Right ventricle myocardium inferior (tissue), 1 donor: Measurements from ENCODE around the gene NF2. TPM values are rescaled to one million over a fixed set of nuclear protein-coding genes. Genes with fewer than 3 reads are reported as not detected.
A peak's percentile ranks its signal among the peaks of the same experiment; 100 is the strongest.

Source experiments
- ATAC-seq: fragments of 200-7000 bp; cut with Tn5 transposase; one replicate; pipeline ENCODE4 v1.9.1; 2020; ENCODE audit warnings: mild to moderate bottlenecking, moderate library complexity
- DNase-seq: peaks from one replicate; pipeline ENCODE4 v3.0.0; 2021; ENCODE audit errors: missing footprints
- intact Hi-C: fragments of 100-400 bp; cut with DNase I; formaldehyde crosslinking; loops from one replicate; pipeline ENCODE4 v1.11.0; 2022
- total RNA-seq: library from RNA; stranded (reverse); fragmentation: NEBNext Ultra II Directional; extraction: Animal tissue kit (Norgen Biotek cat#: 25700); gene quantifications from one replicate; pipeline ENCODE4 v1.2.1, GENCODE V29; 2021
- donor health status: DM: no; HTN: yes; CAD: no; lungs with severe emphysema.

Gene NF2
- total RNA-seq, 1 donor from 2014 or later: 49.0 TPM

DNA sequence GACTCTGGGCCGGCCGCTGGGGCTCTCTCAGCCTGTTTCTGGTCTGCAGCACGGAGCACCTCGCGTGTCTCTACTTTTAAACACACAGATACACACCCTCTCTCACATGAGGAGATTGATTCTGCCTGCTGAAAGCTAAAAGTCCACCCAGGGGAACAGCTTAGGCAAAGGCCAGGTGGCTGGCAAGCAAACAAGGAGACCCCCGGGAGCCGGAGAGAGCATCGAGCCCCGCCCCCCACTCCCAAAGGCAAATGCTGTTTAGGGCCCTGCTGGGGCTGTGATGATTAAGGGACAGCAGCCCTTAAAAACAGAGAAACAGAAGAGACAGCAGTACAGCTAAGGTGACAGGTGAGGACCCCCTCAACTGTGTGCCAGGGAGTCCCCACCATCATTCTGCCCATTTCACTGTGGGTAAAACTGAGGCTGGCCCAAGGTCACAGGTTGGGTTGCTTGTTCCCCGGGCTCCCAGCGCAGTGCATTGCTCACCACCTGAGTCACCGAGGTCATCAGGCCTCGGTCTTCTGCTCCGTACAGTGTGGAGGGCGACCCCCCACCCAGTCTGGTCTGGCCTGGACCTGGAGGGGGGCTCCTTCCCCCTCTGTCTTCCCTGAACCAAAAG, 123.2 kb downstream of the NF2 start:
- intact Hi-C loops: no loop called here
- no peak for ATAC-seq
- DNase-seq: no peak

GRCh38 chr22:29727131-29727523, 123.7 kb downstream of the NF2 start:
- DNase-seq: peak; percentile 80
- peak; percentile 58 for ATAC-seq
- intact Hi-C loops: no loop called here

DNA sequence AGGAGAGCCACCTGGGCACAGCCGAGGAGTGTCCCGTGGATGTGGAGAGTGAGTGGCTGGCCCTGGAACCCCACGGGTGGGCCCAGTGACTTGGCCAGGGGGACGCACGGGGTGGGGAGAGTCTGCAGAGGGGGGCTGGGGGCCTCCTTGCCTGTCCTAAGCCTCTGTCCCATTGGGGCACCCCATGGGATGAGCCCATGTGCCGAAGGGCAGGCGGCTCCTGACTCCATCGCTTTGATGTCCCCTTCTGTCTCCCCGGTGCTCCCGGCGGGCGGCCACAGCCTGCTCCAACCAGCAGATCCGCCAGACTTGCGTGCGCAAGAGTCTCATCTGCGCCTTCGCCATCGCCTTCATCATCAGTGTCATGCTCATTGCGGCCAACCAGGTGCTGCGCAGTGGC, 125.7 kb downstream of the NF2 start:
- ATAC-seq (no peak), DNase-seq (no peak)
- intact Hi-C loops: no loop called here

DNA sequence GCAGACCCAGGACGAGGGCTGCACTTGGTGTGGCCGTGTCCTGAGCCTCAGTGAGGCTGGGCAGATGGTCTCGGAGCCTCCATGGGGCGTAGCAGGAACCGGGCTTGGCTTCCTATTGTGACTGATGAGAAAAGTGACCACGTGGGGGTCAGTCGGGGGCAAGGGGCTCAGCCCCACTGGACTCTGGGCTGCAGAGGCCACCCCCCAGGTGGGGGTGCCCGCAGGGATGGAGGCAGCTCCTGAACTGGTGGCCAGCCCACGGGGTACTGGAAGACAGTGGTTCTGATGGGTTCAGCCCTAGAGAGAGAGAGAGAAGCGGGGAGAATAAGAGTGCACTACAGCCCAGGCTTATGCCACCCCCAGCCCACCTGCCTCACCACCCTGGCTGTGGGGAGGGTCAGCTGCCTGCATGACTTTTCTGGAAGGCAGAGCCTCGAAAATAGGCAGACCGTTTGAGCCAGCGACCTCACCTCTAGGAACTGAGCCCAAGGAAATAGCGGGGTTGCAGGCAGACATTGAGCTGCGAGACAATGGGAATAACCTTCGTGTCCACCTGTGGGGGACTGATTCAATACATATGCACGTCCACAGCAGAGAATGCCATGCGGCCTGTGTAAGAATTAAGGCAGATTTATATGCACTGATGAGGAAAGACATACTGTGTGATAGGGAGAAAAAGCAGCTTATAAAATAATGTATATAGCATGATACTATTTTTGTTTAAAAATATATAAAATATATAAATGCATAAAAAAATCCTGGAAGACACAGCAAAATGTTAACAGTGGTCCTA, 127.8 kb downstream of the NF2 start:
- intact Hi-C loops: no loop called here
- no peak for DNase-seq
- no peak for ATAC-seq

- DNase-seq: no peak
- intact Hi-C loops: no loop called here
These were observed 129.4 kb downstream of the NF2 start for GRCh38 chr22:29732883-29733282.

DNA sequence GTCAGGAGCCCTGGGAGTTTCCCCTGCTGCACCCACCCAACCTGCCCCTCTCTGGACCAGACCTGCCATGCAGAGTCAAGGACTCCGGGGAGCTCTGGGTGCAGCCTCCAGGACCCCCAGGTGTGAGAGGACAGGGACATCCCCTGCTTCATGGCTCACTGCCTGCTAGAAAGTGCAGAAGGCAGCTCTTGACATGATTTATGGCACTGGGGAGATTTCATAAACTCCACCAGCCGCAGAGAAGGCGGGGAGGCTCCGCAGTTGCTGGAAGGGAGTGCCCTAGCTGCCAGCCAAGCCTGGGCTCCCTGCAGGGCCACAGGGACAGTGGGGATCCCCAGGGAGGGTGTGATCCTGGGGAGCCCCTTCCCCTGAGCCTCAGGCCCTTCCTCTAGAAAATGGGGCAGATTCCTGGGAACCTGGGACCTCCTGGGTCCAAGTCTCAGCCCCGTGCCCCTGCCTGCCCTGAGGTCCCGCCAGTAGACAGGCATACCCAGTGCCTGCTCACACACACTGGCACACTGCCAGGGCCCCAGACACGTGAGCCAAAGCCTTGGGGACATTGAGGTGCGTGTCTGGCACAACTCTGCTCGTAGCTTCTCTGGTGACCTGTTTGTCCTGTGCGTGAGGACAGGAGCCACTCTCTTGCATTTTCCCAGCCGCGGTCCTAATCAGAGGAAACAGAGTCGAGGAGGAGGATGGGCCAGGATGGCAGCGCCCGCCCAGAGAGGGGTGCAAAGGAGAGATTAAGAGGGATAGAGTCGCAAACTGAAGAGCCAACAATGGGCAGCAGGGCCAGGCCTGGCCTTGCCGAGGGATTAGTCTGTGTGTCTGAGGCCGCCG, 130.1 kb downstream of the NF2 start:
- no peak for ATAC-seq
- intact Hi-C loops: no loop called here
- DNase-seq: no peak

More at GRCh38 chr22:29732883-29733282, 129.4 kb downstream of the NF2 start:
- ATAC-seq: no peak

GRCh38 chr22:29734406-29734805, 131.0 kb downstream of the NF2 start:
- ATAC-seq: no peak

GRCh38 chr22:29734838-29735237, 131.4 kb downstream of the NF2 start:
- DNase-seq (no peak), ATAC-seq (no peak)
- intact Hi-C loops: no loop called here

More at GRCh38 chr22:29734406-29734805, 131.0 kb downstream of the NF2 start:
- intact Hi-C loops: no loop called here
- DNase-seq: no peak

DNA sequence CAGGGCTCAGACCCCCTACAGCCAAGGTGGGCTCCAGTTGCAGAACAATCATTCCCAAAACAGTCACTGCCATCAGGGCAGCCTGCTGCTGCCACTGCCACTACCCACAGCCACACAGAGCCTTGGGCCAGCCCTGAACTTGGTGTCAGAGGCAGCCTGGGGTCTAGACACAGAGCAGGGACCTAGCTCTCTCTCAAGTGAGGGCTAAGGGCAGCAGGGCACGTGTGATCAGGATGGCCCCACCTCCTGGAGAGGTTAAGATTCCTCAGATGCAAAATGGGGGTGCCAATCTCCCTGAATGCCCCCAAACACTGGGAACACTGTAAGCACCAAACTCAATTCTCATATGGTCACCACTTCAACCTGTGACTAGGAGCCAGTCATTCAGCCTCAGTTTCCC, 132.0 kb downstream of the NF2 start:
- DNase-seq (no peak), ATAC-seq (no peak)
- intact Hi-C loops: no loop called here

GRCh38 chr22:29737251-29738117, 134.1 kb downstream of the NF2 start:
- DNase-seq (peak; percentile 60), ATAC-seq (peak; percentile 45)
- intact Hi-C loops: no loop called here

DNA sequence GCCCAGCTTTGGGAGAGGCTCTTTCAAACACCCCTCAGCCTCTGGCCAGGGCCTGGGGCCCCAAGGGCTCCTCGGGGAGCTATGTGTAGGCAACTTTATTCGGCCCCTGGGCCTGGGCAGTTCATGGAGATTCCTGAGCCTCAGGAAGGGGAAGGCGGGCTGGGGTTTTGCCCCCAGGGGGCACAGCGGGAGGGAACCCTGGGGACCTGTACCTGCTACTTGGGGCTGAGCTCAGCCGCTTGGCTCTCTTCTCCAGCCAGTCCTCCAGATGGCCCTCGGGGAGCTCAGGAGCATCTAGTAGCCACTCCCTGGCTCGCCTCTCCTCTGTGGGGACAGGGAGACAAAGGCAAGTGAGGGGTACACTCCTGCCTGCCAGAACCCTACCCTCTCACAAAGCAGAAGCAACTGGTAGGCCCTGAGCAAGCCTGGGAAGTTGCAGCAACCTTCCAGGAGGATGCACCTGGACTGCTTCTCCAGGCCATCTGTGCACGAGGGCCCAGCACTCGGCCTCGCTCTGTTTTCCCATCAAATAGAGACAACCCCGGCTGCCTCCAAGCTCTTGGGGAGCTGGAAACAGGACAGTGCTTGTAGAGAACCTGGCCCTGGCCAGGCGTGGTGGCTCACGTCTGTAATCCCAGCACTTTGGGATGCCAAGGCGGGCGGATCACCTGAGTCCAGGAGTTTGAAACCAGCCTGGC, 134.8 kb downstream of the NF2 start:
- DNase-seq (peak; percentile 42), ATAC-seq (no peak)
- intact Hi-C loops: no loop called here

DNA sequence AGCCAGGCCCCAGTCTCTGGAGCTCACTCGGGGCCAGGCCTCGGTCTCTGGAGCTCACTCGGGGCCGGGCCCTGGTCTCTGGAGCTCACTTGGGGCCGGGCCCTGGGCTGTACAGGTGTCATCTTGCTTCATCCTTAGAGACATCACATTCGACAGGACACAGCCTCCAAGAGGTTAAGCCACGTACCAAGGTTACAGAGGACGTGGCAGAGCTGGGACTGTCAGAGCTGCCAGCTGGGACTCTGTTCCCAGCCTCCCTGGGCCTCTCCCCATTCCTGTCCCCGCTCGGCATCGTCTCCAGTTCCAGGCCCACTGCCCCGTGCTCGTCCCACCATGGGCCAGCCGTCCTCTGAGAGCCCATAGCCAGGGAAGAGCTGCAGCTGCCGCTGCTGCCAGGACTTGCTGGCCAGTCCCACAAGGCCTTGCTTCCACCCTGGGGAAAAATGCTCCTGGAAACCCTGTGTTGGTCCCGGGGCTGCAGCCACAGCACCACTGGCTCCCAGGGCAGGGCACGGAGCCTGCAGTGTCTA, 136.0 kb downstream of the NF2 start:
- peak; percentile 32 for DNase-seq
- ATAC-seq: no peak
- intact Hi-C loops: no loop called here

DNA sequence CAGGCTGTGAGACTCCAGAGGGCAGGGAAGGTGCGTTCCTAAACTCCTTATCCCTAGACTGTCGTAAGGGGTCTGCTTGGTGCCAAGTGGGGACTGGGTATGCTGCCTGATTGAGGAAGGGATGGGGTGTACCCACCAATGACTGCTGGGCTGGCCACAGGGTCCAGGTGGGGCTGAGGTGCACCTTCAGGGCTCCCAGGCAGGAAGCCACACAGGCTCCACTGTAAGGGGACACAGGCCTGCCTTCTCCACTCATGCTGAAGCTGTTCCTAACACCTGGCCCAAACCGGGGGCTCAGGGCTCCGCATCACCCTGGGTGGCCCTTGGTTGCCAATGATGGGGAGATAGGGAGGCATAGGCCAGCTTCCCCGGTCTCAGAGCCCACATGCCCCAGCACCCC, 136.8 kb downstream of the NF2 start:
- DNase-seq (peak; percentile 51), ATAC-seq (no peak)
- intact Hi-C loops: no loop called here

- ATAC-seq (no peak), DNase-seq (no peak)
- intact Hi-C loops: no loop called here
These were observed 138.5 kb downstream of the NF2 start for GRCh38 chr22:29741926-29742325.

DNA sequence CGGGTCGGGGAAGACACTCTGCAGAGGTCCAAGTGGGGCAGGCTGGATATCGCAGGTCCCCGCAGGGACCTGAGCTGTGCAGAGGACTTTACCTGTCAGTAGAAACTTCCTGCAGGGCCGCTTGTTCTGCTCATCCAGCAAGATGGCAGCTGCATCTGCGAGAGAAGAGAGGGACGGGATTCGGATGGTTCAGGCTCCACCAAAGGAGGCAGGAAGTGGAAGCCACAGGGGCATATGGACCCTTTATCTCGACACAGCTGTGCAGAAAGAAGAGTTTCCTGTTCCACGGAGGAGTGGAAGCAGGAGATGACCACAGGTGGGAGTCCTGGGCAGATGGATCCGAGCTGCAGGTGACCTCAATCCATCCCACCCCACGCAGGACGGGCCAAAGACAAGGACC, 138.9 kb downstream of the NF2 start:
- ATAC-seq: no peak
- intact Hi-C loops: no loop called here
- DNase-seq: peak; percentile 22

DNA sequence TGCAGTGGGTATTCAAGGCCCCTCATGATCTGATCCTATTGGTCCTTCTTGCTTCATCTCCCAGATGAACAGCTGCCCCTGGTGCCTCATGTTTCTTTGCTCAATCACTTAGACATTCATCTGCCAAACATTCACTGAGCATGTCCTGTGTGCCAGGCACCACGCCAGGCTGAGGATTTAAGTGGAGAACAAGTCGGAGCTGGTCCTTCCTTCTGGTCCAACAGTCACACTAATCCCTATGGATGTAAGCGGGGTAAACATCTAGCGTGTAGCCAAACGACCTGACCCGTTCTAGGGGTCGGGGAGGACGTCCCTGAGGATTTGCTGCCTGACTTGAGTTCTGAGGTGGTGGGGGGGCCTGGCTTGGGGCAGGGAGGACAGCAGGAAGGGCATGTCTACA, 141.5 kb downstream of the NF2 start:
- intact Hi-C loops: no loop called here
- no peak for ATAC-seq
- no peak for DNase-seq

GRCh38 chr22:29747832-29748231, 144.4 kb downstream of the NF2 start:
- ATAC-seq (no peak), DNase-seq (no peak)
- intact Hi-C loops: no loop called here
